Neutrophil (primary cell): ENCODE data around the gene ARHGEF38.

Experiments
- H3K27ac ChIP-seq: fragments of 200-600 bp; sonication (generic); 2 replicates; pipeline ENCODE4 v1.5.1; 2016; ENCODE audit warnings: mild to moderate bottlenecking, moderate library complexity
- H3K27me3 ChIP-seq: fragments of 200-600 bp; sonication (generic); 2 replicates; pipeline ENCODE4 v1.6.0; 2016; ENCODE audit warnings: mild to moderate bottlenecking
- H3K36me3 ChIP-seq: fragments of 200-600 bp; sonication (generic); 2 replicates; pipeline ENCODE4 v1.5.1; 2017
- H3K4me1 ChIP-seq, 2 experiments: fragments of 200-600 bp in 1 of 2; sonication (generic) in 1 of 2; 1 replicate in 1 of 2; 2 replicates in 1 of 2; pipeline versions ENCODE4 v1.5.1 to v1.6.1; 2013 to 2016; ENCODE audit warnings: low read depth in 1 of 2, low read length in 1 of 2, mild to moderate bottlenecking in 1 of 2, moderate library complexity in 1 of 2; ENCODE audit not compliant: control insufficient read depth in 1 of 2, insufficient read depth in 1 of 2
- H3K4me3 ChIP-seq, 2 experiments: fragments of 200-600 bp in 1 of 2; sonication (generic) in 1 of 2; 1 replicate in 1 of 2; 2 replicates in 1 of 2; pipeline ENCODE4 v1.5.1; 2013 to 2016; ENCODE audit warnings: low read depth in 1 of 2, low read length in 1 of 2, mild to moderate bottlenecking in 1 of 2, moderate library complexity in 1 of 2
- H3K9me3 ChIP-seq: fragments of 200-600 bp; sonication (generic); 2 replicates; pipeline ENCODE4 v1.5.1; 2016
- CTCF ChIP-seq: fragments of 200-600 bp; sonication (generic); IDR thresholded peaks from 2 replicates; pipeline ENCODE4 v1.5.1; 2016; ENCODE audit warnings: antibody characterized with exemption

Gene ARHGEF38

GRCh38 chr4:105637408-105638176, 85.2 kb downstream of the ARHGEF38 start:
- Histone ChIP-seq H3K36me3 (no peaks in the 10 kb centered on the region), H3K27me3 (no peaks in the 10 kb centered on the region), H3K9me3 (no peaks in the 10 kb centered on the region), H3K4me1 (no peaks in the 10 kb centered on the region), H3K4me3 (no peak overlapping the region), H3K27ac (no peak overlapping the region)
- no peak for TF ChIP-seq CTCF

GRCh38 chr4:105641845-105642244, 89.4 kb downstream of the ARHGEF38 start:
- H3K9me3 ChIP-seq: no peaks in the 10 kb centered on the region
- no peak overlapping the region for H3K27ac ChIP-seq
- no peaks in the 10 kb centered on the region for H3K36me3 ChIP-seq
- H3K4me3 ChIP-seq: no peak overlapping the region
- H3K4me1 ChIP-seq: no peaks in the 10 kb centered on the region
- no peaks in the 10 kb centered on the region for H3K27me3 ChIP-seq
- TF ChIP-seq CTCF: no peak

GRCh38 chr4:105644257-105644656, 91.8 kb downstream of the ARHGEF38 start:
- TF ChIP-seq CTCF: no peak
- Histone ChIP-seq H3K27ac (no peak overlapping the region), H3K36me3 (no peaks in the 10 kb centered on the region), H3K4me3 (no peak overlapping the region), H3K27me3 (no peaks in the 10 kb centered on the region), H3K9me3 (no peaks in the 10 kb centered on the region), H3K4me1 (no peaks in the 10 kb centered on the region)

GRCh38 chr4:105645440-105645839, 93.0 kb downstream of the ARHGEF38 start:
- H3K4me1 ChIP-seq: no peaks in the 10 kb centered on the region
- no peaks in the 10 kb centered on the region for H3K36me3 ChIP-seq
- no peak for TF ChIP-seq CTCF
- no peak overlapping the region for H3K27ac ChIP-seq
- H3K27me3 ChIP-seq: no peaks in the 10 kb centered on the region
- H3K4me3 ChIP-seq: no peak overlapping the region
- H3K9me3 ChIP-seq: no peaks in the 10 kb centered on the region

- Histone ChIP-seq H3K27ac (no peak overlapping the region), H3K36me3 (no peaks in the 10 kb centered on the region), H3K4me3 (no peak overlapping the region), H3K27me3 (no peaks in the 10 kb centered on the region), H3K9me3 (no peaks in the 10 kb centered on the region), H3K4me1 (no peaks in the 10 kb centered on the region)
- no peak for TF ChIP-seq CTCF
These were observed 97.8 kb downstream of the ARHGEF38 start for GRCh38 chr4:105650190-105650589.
